HepG2 (cell line): Measurements from ENCODE around the gene AHCY. TPM values are rescaled to one million over a fixed set of nuclear protein-coding genes. Genes with fewer than 3 reads are reported as not detected.
A peak's percentile ranks its signal among the peaks of the same experiment; 100 is the strongest.

ENCODE experiments used
- JUN ChIP-seq: sonication (generic); formaldehyde crosslinking; IDR thresholded peaks from 2 replicates; pipeline ENCODE4 v1.4.0; 2020; ENCODE audit warnings: mild to moderate bottlenecking, missing genetic modification reagents
- NFRKB ChIP-seq: fragments of 450-650 bp; IDR thresholded peaks from 2 replicates; pipeline ENCODE4 v1.6.1; 2017
- PHF21A ChIP-seq: sonication (generic); formaldehyde crosslinking; IDR thresholded peaks from 2 replicates; pipeline ENCODE4 v1.5.0; 2020; ENCODE audit warnings: mild to moderate bottlenecking, missing genetic modification reagents
- ZBTB38 ChIP-seq: sonication (generic); formaldehyde crosslinking; IDR thresholded peaks from 2 replicates; pipeline ENCODE4 v1.5.1; 2020; ENCODE audit warnings: mild to moderate bottlenecking, missing genetic modification reagents
- ZNF670 ChIP-seq: sonication (generic); formaldehyde crosslinking; IDR thresholded peaks from 2 replicates; pipeline ENCODE4 v1.8.0; 2022; ENCODE audit warnings: mild to moderate bottlenecking, missing genetic modification reagents, borderline replicate concordance
- polyA plus RNA-seq, 8 experiments: library from polyadenylated mRNA; depleted of rRNA in 3 of 8; stranded (reverse) in 7 of 8; unstranded in 1 of 8; fragments of >200 nt; fragmentation: Illumina TruSeq in 4 of 8; extraction: Trizol in 4 of 8; gene quantifications; 2 replicates each; pipeline versions ENCODE4 v1.2.1 to v1.2.3, GENCODE V29; 2011 to 2016; ENCODE audit warnings: low read depth in 4 of 8, missing spikeins in 1 of 8, mixed read lengths in 1 of 8; ENCODE audit not compliant: insufficient read depth in 1 of 8
- total RNA-seq, 5 experiments: library from RNA; depleted of rRNA; stranded (reverse); fragments of >200 nt; fragmentation: Illumina TruSeq; extraction: Trizol; gene quantifications; 2 replicates each; pipeline ENCODE4 v1.2.3, GENCODE V29; 2016; ENCODE audit warnings: low read depth in 1 of 5
- TF ChIP-seq, protein P1 (sequence below): sonication (generic); formaldehyde crosslinking; IDR thresholded peaks from 2 replicates; pipeline ENCODE4 v1.5.1; 2020; ENCODE audit warnings: missing genetic modification reagents, mild to moderate bottlenecking, borderline replicate concordance
- TF ChIP-seq, protein P2 (sequence below): sonication (generic); formaldehyde crosslinking; IDR thresholded peaks from 2 replicates; pipeline ENCODE4 v1.5.1; 2020; ENCODE audit warnings: mild to moderate bottlenecking, missing genetic modification reagents
- TF ChIP-seq, protein P3 (sequence below): sonication (generic); formaldehyde crosslinking; IDR thresholded peaks from 2 replicates; pipeline ENCODE4 v1.5.0; 2020; ENCODE audit warnings: mild to moderate bottlenecking, missing genetic modification reagents
- TF ChIP-seq, protein P4 (sequence below): sonication (generic); formaldehyde crosslinking; IDR thresholded peaks from 2 replicates; pipeline ENCODE4 v1.8.1; 2023; ENCODE audit warnings: mild to moderate bottlenecking, missing genetic modification reagents
- TF ChIP-seq, protein P5 (sequence below): sonication (generic); formaldehyde crosslinking; IDR thresholded peaks from 2 replicates; pipeline ENCODE4 v1.5.0; 2020; ENCODE audit warnings: mild to moderate bottlenecking, missing genetic modification reagents, borderline replicate concordance

AHCY gene
- total and polyA plus RNA-seq, 2 of the 13 experiments (the other 11 are each of a cell fraction or from before 2014, with no cell fraction given): 407 to 419 TPM

DNA sequence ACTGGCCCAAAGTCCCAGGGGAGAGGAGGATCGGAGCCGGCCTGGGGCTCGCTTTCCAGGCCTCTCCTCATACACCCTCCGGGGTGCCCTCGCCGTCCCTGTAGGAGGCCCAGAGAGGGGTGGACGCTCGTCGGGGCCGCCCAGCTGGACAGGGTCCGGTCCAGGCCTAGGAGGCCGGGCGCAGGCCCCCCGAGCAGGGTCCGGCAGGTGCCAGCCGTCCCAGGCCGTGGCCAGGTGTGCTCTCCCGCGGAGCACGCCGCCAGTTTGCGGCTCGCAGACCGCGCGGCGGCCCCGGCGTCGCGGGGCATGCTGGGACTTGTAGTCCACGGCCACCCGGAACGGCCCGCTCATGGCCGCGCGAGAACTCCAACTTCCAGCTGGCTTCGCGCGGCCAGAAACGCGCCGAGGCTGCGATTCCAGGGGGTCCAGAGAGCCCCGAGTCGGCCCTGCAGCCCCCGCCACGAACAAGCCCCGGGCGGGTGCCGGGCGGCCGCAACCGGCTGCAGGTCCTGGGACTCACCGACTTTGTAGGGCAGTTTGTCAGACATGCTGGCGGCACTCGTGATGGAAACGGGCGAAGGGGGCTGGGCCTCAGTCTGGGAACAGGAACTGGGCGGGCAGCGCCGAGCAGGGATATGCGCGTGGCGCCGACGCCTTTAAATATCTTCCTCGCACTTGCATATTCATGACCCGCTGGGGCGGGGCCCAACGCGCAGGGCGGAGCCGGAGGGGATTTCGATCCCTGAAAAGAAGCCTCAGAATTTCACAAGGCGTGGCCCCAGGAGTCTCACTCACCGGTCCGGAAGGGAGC is at the start of gene AHCY (continued):
- TF ChIP-seq, protein P1, sequence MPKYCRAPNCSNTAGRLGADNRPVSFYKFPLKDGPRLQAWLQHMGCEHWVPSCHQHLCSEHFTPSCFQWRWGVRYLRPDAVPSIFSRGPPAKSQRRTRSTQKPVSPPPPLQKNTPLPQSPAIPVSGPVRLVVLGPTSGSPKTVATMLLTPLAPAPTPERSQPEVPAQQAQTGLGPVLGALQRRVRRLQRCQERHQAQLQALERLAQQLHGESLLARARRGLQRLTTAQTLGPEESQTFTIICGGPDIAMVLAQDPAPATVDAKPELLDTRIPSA (CRISPR knock-in tag): peak; percentile 97; the same call in 1 of the 2 replicates
- TF ChIP-seq NFRKB (no peak), ZNF670 (peak; percentile 91; the same call in 1 of the 2 replicates), PHF21A (peak; percentile 79), ZBTB38 (peak; percentile 74), JUN (CRISPR knock-in tag) (no peak; the same call in 1 of the 2 replicates)
- TF ChIP-seq, protein P2, sequence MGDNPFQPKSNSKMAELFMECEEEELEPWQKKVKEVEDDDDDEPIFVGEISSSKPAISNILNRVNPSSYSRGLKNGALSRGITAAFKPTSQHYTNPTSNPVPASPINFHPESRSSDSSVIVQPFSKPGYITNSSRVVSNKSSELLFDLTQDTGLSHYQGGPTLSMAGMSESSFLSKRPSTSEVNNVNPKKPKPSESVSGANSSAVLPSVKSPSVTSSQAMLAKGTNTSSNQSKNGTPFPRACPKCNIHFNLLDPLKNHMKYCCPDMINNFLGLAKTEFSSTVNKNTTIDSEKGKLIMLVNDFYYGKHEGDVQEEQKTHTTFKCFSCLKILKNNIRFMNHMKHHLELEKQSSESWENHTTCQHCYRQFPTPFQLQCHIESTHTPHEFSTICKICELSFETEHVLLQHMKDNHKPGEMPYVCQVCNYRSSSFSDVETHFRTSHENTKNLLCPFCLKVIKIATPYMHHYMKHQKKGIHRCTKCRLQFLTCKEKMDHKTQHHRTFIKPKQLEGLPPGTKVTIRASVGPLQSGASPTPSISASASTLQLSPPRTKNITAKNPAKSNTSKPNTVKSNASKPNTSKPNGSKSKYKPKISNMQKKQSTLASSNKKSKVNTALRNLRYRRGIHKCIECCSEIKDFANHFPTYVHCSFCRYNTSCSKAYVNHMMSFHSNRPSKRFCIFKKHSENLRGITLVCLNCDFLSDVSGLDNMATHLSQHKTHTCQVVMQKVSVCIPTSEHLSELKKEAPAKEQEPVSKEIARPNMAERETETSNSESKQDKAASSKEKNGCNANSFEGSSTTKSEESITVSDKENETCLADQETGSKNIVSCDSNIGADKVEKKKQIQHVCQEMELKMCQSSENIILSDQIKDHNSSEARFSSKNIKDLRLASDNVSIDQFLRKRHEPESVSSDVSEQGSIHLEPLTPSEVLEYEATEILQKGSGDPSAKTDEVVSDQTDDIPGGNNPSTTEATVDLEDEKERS (CRISPR knock-in tag): no peak; the same call in none of the 2 replicates
- TF ChIP-seq, protein P3, sequence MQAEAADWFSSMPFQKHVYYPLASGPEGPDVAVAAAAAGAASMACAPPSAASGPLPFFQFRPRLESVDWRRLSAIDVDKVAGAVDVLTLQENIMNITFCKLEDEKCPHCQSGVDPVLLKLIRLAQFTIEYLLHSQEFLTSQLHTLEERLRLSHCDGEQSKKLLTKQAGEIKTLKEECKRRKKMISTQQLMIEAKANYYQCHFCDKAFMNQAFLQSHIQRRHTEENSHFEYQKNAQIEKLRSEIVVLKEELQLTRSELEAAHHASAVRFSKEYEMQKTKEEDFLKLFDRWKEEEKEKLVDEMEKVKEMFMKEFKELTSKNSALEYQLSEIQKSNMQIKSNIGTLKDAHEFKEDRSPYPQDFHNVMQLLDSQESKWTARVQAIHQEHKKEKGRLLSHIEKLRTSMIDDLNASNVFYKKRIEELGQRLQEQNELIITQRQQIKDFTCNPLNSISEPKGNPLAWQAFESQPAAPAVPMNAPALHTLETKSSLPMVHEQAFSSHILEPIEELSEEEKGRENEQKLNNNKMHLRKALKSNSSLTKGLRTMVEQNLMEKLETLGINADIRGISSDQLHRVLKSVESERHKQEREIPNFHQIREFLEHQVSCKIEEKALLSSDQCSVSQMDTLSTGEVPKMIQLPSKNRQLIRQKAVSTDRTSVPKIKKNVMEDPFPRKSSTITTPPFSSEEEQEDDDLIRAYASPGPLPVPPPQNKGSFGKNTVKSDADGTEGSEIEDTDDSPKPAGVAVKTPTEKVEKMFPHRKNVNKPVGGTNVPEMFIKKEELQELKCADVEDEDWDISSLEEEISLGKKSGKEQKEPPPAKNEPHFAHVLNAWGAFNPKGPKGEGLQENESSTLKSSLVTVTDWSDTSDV (CRISPR knock-in tag): no peak
- TF ChIP-seq, protein P4, sequence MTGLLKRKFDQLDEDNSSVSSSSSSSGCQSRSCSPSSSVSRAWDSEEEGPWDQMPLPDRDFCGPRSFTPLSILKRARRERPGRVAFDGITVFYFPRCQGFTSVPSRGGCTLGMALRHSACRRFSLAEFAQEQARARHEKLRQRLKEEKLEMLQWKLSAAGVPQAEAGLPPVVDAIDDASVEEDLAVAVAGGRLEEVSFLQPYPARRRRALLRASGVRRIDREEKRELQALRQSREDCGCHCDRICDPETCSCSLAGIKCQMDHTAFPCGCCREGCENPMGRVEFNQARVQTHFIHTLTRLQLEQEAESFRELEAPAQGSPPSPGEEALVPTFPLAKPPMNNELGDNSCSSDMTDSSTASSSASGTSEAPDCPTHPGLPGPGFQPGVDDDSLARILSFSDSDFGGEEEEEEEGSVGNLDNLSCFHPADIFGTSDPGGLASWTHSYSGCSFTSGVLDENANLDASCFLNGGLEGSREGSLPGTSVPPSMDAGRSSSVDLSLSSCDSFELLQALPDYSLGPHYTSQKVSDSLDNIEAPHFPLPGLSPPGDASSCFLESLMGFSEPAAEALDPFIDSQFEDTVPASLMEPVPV: peak; percentile 94; the same call in 1 of the 2 replicates
- TF ChIP-seq, protein P5, sequence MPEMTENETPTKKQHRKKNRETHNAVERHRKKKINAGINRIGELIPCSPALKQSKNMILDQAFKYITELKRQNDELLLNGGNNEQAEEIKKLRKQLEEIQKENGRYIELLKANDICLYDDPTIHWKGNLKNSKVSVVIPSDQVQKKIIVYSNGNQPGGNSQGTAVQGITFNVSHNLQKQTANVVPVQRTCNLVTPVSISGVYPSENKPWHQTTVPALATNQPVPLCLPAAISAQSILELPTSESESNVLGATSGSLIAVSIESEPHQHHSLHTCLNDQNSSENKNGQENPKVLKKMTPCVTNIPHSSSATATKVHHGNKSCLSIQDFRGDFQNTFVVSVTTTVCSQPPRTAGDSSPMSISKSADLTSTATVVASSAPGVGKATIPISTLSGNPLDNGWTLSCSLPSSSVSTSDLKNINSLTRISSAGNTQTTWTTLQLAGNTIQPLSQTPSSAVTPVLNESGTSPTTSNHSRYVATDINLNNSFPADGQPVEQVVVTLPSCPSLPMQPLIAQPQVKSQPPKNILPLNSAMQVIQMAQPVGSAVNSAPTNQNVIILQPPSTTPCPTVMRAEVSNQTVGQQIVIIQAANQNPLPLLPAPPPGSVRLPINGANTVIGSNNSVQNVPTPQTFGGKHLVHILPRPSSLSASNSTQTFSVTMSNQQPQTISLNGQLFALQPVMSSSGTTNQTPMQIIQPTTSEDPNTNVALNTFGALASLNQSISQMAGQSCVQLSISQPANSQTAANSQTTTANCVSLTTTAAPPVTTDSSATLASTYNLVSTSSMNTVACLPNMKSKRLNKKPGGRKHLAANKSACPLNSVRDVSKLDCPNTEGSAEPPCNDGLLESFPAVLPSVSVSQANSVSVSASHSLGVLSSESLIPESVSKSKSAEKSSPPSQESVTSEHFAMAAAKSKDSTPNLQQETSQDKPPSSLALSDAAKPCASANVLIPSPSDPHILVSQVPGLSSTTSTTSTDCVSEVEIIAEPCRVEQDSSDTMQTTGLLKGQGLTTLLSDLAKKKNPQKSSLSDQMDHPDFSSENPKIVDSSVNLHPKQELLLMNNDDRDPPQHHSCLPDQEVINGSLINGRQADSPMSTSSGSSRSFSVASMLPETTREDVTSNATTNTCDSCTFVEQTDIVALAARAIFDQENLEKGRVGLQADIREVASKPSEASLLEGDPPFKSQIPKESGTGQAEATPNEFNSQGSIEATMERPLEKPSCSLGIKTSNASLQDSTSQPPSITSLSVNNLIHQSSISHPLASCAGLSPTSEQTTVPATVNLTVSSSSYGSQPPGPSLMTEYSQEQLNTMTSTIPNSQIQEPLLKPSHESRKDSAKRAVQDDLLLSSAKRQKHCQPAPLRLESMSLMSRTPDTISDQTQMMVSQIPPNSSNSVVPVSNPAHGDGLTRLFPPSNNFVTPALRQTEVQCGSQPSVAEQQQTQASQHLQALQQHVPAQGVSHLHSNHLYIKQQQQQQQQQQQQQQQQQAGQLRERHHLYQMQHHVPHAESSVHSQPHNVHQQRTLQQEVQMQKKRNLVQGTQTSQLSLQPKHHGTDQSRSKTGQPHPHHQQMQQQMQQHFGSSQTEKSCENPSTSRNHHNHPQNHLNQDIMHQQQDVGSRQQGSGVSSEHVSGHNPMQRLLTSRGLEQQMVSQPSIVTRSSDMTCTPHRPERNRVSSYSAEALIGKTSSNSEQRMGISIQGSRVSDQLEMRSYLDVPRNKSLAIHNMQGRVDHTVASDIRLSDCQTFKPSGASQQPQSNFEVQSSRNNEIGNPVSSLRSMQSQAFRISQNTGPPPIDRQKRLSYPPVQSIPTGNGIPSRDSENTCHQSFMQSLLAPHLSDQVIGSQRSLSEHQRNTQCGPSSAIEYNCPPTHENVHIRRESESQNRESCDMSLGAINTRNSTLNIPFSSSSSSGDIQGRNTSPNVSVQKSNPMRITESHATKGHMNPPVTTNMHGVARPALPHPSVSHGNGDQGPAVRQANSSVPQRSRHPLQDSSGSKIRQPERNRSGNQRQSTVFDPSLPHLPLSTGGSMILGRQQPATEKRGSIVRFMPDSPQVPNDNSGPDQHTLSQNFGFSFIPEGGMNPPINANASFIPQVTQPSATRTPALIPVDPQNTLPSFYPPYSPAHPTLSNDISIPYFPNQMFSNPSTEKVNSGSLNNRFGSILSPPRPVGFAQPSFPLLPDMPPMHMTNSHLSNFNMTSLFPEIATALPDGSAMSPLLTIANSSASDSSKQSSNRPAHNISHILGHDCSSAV (CRISPR knock-in tag): peak; percentile 89; the same call in 1 of the 2 replicates
